Measurements from ENCODE around the gene TCF4. TPM values are rescaled to one million over a fixed set of nuclear protein-coding genes. Genes with fewer than 3 reads are reported as not detected.

The TCF4 gene
- total RNA-seq, 5 donors from 2014 or later (not counting 1 experiment from before 2014, with no cell fraction given) = 2.6 to 11.0 (median 6.6) TPM

- no peak for ATAC-seq (replicated peaks in 1 of 4)
These were observed 162.3 kb downstream of the TCF4 start for GRCh38 chr18:55425698-55426097.

DNA sequence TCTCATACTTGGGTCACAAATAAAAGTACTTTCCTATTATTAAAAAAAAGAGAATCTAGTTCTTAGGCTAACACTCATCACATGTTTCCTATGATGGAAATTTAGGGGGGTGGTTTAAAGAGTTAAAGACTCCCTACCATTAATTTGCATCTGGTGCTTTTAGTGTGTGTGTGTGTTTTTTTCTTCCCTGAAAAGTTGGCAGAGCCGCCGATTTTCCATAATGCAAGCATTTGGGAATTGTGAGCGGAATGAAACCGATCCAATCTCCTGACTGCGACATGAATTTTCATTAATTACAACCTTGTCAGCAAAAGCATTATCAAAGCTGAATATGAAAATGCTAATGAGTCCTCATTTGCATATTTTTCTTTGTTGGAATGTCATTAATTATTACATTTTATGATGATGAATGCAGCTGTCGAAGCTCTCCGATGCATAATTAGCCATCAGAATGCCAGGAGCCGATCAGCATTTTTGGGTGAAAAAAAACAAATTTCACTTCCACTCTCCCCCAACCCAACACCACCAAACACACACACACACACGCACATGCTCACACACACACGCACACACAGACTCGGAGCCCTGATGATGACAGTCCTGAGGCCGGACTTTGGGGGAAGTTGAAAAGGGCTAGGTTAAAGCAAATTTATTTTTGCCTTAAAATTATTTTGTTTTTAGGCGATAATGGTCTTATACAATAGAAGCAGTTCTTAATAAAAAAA lies 165.4 kb downstream of the TCF4 start:
- Mint-ChIP-seq H3K27me3 (peaks cover 1 to 6% of the 10 kb centered on the region in 2 donors), H3K27ac (no peak overlapping the region), H3K4me1 (peaks cover 5 to 14% (median 8%) of the 10 kb centered on the region in 3 donors), H3K4me3 (no peak overlapping the region), H3K9me3 (no peaks in the 10 kb centered on the region), H3K36me3 (no peaks in the 10 kb centered on the region)
- H3K4me3 ChIP-seq (ENCODE audit: control insufficient read depth in 1 of 2, extremely low read depth in 1 of 2, low read length in 1 of 2) = no peak overlapping the region
- H3K9me3 ChIP-seq = no peaks in the 10 kb centered on the region
- DNase-seq (no peak), ATAC-seq (replicated peaks in 1 of 4) (no peak)
- H3K4me1 ChIP-seq (ENCODE audit: control insufficient read depth in 1 of 2, extremely low read depth in 1 of 2, insufficient read depth in 2 of 2, low read length in 2 of 2) = no peaks in the 10 kb centered on the region
- WGBS (ENCODE audit: insufficient coverage) = no CpG with 5 or more reads among the region's 13 CpGs
- H3K27me3 ChIP-seq (replicated peaks in 1 of 2; ENCODE audit: control insufficient read depth in 2 of 2, extremely low read depth in 1 of 2, insufficient read depth in 2 of 2, low read length in 1 of 2) = no peaks in the 10 kb centered on the region
- H3K36me3 ChIP-seq (ENCODE audit: control insufficient read depth in 2 of 2, extremely low read depth in 1 of 2, insufficient read depth in 1 of 2, low read length in 1 of 2) = no peaks in the 10 kb centered on the region
- CTCF ChIA-PET = no interaction called here
- H3K27ac ChIP-seq (ENCODE audit: low read length) = no peak overlapping the region
- POLR2A ChIA-PET = interaction anchor here in 1 of 2 donors (0.6 kb wide), 1 partner anchor 126 kb away, joined by 4 read pairs; no protein-coding TSS in a partner anchor

More at GRCh38 chr18:55425698-55426097, 162.3 kb downstream of the TCF4 start:
- Histone ChIP-seq H3K9me3 (no peaks in the 10 kb centered on the region), H3K4me1 (ENCODE audit: control insufficient read depth in 1 of 2, extremely low read depth in 1 of 2, insufficient read depth in 2 of 2, low read length in 2 of 2) (no peaks in the 10 kb centered on the region), H3K4me3 (ENCODE audit: control insufficient read depth in 1 of 2, extremely low read depth in 1 of 2, low read length in 1 of 2) (no peak overlapping the region), H3K36me3 (ENCODE audit: control insufficient read depth in 2 of 2, extremely low read depth in 1 of 2, insufficient read depth in 1 of 2, low read length in 1 of 2) (no peaks in the 10 kb centered on the region), H3K27me3 (replicated peaks in 1 of 2; ENCODE audit: control insufficient read depth in 2 of 2, extremely low read depth in 1 of 2, insufficient read depth in 2 of 2, low read length in 1 of 2) (no peaks in the 10 kb centered on the region), H3K27ac (ENCODE audit: low read length) (no peak overlapping the region)
- Mint-ChIP-seq H3K4me1 (peaks cover 0 to 3% (median 3%) of the 10 kb centered on the region in 3 donors), H3K36me3 (no peaks in the 10 kb centered on the region), H3K4me3 (no peak overlapping the region), H3K27me3 (peaks cover 1 to 6% of the 10 kb centered on the region in 2 donors), H3K27ac (no peak overlapping the region), H3K9me3 (no peaks in the 10 kb centered on the region)
- no peak for DNase-seq
- no CpG with 5 or more reads among the region's 3 CpGs for WGBS (ENCODE audit: insufficient coverage)
- ChIA-PET POLR2A (no interaction called here), CTCF (interaction anchor here (0.6 to 1.5 kb wide), 5 partner anchors 8 to 307 kb away, joined by 3 to 4 read pairs (median 4); no protein-coding TSS in a partner anchor)

- Mint-ChIP-seq H3K4me3 (no peak overlapping the region), H3K27ac (no peak overlapping the region), H3K9me3 (no peaks in the 10 kb centered on the region), H3K4me1 (peaks cover 5 to 14% (median 8%) of the 10 kb centered on the region in 3 donors), H3K36me3 (no peaks in the 10 kb centered on the region), H3K27me3 (peaks cover 4 to 6% of the 10 kb centered on the region in 2 donors)
- Histone ChIP-seq H3K27me3 (replicated peaks in 1 of 2; ENCODE audit: control insufficient read depth in 2 of 2, extremely low read depth in 1 of 2, insufficient read depth in 2 of 2, low read length in 1 of 2) (no peaks in the 10 kb centered on the region), H3K9me3 (no peaks in the 10 kb centered on the region), H3K4me1 (ENCODE audit: control insufficient read depth in 1 of 2, extremely low read depth in 1 of 2, insufficient read depth in 2 of 2, low read length in 2 of 2) (no peaks in the 10 kb centered on the region), H3K27ac (ENCODE audit: low read length) (no peak overlapping the region), H3K4me3 (ENCODE audit: control insufficient read depth in 1 of 2, extremely low read depth in 1 of 2, low read length in 1 of 2) (no peak overlapping the region), H3K36me3 (ENCODE audit: control insufficient read depth in 2 of 2, extremely low read depth in 1 of 2, insufficient read depth in 1 of 2, low read length in 1 of 2) (no peaks in the 10 kb centered on the region)
- DNase-seq = no peak
- ChIA-PET POLR2A (no interaction called here), CTCF (no interaction called here)
- ATAC-seq (replicated peaks in 1 of 4) = no peak
- WGBS (ENCODE audit: insufficient coverage) = 93% methylated on average over 7 of the region's 8 CpGs
These were observed 166.2 kb downstream of the TCF4 start for GRCh38 chr18:55421615-55422419.

GRCh38 chr18:55421308-55421614 lies 166.7 kb downstream of the TCF4 start:
- no peak overlapping the region for H3K4me3 Mint-ChIP-seq
- Histone ChIP-seq H3K9me3 (no peaks in the 10 kb centered on the region), H3K4me1 (ENCODE audit: control insufficient read depth in 1 of 2, extremely low read depth in 1 of 2, insufficient read depth in 2 of 2, low read length in 2 of 2) (no peaks in the 10 kb centered on the region), H3K27ac (ENCODE audit: low read length) (no peak overlapping the region), H3K27me3 (replicated peaks in 1 of 2; ENCODE audit: control insufficient read depth in 2 of 2, extremely low read depth in 1 of 2, insufficient read depth in 2 of 2, low read length in 1 of 2) (no peaks in the 10 kb centered on the region), H3K4me3 (ENCODE audit: control insufficient read depth in 1 of 2, extremely low read depth in 1 of 2, low read length in 1 of 2) (no peak overlapping the region), H3K36me3 (ENCODE audit: control insufficient read depth in 2 of 2, extremely low read depth in 1 of 2, insufficient read depth in 1 of 2, low read length in 1 of 2) (no peaks in the 10 kb centered on the region)
- ChIA-PET CTCF (no interaction called here), POLR2A (no interaction called here)
- peaks cover 4 to 6% of the 10 kb centered on the region in 2 donors for H3K27me3 Mint-ChIP-seq
- H3K27ac Mint-ChIP-seq = no peak overlapping the region
- DNase-seq = no peak
- WGBS (ENCODE audit: insufficient coverage) = no CpG with 5 or more reads among the region's 4 CpGs
- H3K9me3 Mint-ChIP-seq = no peaks in the 10 kb centered on the region
- H3K4me1 Mint-ChIP-seq = peaks cover 5 to 14% (median 8%) of the 10 kb centered on the region in 3 donors
- ATAC-seq (replicated peaks in 1 of 4) = no peak
- no peaks in the 10 kb centered on the region for H3K36me3 Mint-ChIP-seq

DNA sequence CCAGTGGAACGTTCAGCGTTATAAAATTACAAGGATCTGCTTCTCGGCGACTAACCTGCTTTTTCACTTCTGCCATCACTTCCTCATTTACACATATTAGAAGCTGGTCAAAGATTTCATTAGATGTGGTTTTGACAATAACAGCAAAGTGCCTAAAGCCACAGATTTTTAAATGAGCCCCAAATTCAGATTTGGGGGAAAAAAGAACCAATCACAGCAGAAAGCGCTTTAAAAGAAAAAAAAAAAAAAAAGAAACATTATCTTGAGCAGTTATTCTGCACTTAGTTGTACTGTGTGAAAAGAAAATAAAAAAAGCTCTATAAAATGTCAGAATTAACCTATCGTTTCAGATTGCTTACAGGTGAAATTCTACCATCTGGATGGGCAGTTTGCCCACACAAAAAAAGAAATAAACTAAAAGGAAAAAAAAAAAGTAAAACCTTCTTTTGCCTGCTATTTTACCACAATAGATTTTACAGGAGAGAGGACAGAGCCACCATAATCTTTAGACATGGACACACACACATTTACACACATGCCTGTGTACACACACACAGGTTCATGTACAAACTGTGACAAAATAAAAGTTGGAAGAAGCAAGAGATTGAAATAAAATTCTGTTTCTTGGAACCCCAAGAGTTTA lies 167.2 kb downstream of the TCF4 start:
- Histone ChIP-seq H3K27me3 (replicated peaks in 1 of 2; ENCODE audit: control insufficient read depth in 2 of 2, extremely low read depth in 1 of 2, insufficient read depth in 2 of 2, low read length in 1 of 2) (no peaks in the 10 kb centered on the region), H3K4me1 (ENCODE audit: control insufficient read depth in 1 of 2, extremely low read depth in 1 of 2, insufficient read depth in 2 of 2, low read length in 2 of 2) (no peaks in the 10 kb centered on the region), H3K9me3 (no peaks in the 10 kb centered on the region), H3K36me3 (ENCODE audit: control insufficient read depth in 2 of 2, extremely low read depth in 1 of 2, insufficient read depth in 1 of 2, low read length in 1 of 2) (no peaks in the 10 kb centered on the region), H3K4me3 (ENCODE audit: control insufficient read depth in 1 of 2, extremely low read depth in 1 of 2, low read length in 1 of 2) (no peak overlapping the region), H3K27ac (ENCODE audit: low read length) (no peak overlapping the region)
- no peak for ATAC-seq (replicated peaks in 1 of 4)
- DNase-seq = no peak
- no CpG with 5 or more reads among the region's 6 CpGs for WGBS (ENCODE audit: insufficient coverage)
- no peaks in the 10 kb centered on the region for H3K36me3 Mint-ChIP-seq
- ChIA-PET CTCF (no interaction called here), POLR2A (no interaction called here)
- peaks cover 5 to 14% (median 8%) of the 10 kb centered on the region in 3 donors for H3K4me1 Mint-ChIP-seq
- no peaks in the 10 kb centered on the region for H3K9me3 Mint-ChIP-seq
- no peak overlapping the region for H3K4me3 Mint-ChIP-seq
- H3K27me3 Mint-ChIP-seq = peaks cover 4 to 6% of the 10 kb centered on the region in 2 donors
- no peak overlapping the region for H3K27ac Mint-ChIP-seq

DNA sequence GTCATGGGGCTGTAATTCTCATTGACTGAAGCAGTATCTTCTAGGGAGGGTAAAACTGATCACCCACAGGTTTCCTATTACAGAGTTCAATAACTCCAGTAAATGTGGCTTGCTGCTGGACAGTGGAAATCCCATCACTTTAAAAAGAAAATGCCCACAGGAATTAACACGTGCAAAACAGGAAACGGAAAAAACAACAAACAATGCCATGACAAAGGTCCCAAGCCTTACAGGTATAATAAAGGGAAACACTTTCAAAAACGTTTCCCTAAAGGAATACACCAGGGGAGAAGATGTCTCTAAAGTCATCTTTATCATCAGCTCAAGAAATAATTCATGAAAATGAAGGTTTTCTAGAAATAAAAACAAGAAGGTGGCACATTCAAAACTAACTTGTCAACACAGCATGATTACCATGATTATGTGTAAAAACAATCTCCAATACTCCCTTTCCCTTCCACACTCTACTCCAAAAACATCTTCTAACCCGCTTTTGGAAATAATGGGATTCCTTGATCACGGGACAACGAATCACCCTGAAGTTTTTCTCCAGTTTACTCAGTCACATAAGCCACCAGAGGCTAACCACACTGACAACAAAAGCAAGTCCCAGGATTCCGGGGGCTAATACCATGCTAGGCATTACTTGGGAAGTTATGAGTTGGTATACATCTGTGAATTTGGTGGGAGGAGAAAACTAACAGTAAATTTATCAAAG lies 167.9 kb downstream of the TCF4 start:
- Histone ChIP-seq H3K4me1 (ENCODE audit: control insufficient read depth in 1 of 2, extremely low read depth in 1 of 2, insufficient read depth in 2 of 2, low read length in 2 of 2) (no peaks in the 10 kb centered on the region), H3K27ac (ENCODE audit: low read length) (no peak overlapping the region), H3K9me3 (no peaks in the 10 kb centered on the region), H3K36me3 (ENCODE audit: control insufficient read depth in 2 of 2, extremely low read depth in 1 of 2, insufficient read depth in 1 of 2, low read length in 1 of 2) (no peaks in the 10 kb centered on the region), H3K27me3 (replicated peaks in 1 of 2; ENCODE audit: control insufficient read depth in 2 of 2, extremely low read depth in 1 of 2, insufficient read depth in 2 of 2, low read length in 1 of 2) (no peaks in the 10 kb centered on the region), H3K4me3 (ENCODE audit: control insufficient read depth in 1 of 2, extremely low read depth in 1 of 2, low read length in 1 of 2) (no peak overlapping the region)
- Mint-ChIP-seq H3K9me3 (no peaks in the 10 kb centered on the region), H3K4me3 (no peak overlapping the region), H3K27ac (no peak overlapping the region), H3K27me3 (peaks cover 5 to 6% of the 10 kb centered on the region in 2 donors), H3K4me1 (peaks cover 5 to 17% (median 8%) of the 10 kb centered on the region in 3 donors), H3K36me3 (no peaks in the 10 kb centered on the region)
- WGBS (ENCODE audit: insufficient coverage) = no CpG with 5 or more reads among the region's 7 CpGs
- ChIA-PET POLR2A (no interaction called here), CTCF (no interaction called here)
- no peak for ATAC-seq (replicated peaks in 1 of 4)
- no peak for DNase-seq

Data from T-cell (primary cell).